Stimulated activated CD4-positive, alpha-beta T cell treated with anti-CD3 and anti-CD28 coated beads, Interleukin-12 subunit alpha, Interleukin-12 subunit beta, amount 100 ng/mL, for 4 hours (primary cell): ENCODE results near the gene PICK1.
A peak's percentile ranks its signal among the peaks of the same experiment; 100 is the strongest.
"Not testable (repeated sequence)": the region's sequence is repeated elsewhere in the genome, so short reads cannot be mapped to it uniquely, and the experiment has no call there.

ENCODE experiments used
- DNase-seq: peaks from one replicate; pipeline ENCODE4 v3.0.0-alpha.2; 2020

Gene PICK1

DNA sequence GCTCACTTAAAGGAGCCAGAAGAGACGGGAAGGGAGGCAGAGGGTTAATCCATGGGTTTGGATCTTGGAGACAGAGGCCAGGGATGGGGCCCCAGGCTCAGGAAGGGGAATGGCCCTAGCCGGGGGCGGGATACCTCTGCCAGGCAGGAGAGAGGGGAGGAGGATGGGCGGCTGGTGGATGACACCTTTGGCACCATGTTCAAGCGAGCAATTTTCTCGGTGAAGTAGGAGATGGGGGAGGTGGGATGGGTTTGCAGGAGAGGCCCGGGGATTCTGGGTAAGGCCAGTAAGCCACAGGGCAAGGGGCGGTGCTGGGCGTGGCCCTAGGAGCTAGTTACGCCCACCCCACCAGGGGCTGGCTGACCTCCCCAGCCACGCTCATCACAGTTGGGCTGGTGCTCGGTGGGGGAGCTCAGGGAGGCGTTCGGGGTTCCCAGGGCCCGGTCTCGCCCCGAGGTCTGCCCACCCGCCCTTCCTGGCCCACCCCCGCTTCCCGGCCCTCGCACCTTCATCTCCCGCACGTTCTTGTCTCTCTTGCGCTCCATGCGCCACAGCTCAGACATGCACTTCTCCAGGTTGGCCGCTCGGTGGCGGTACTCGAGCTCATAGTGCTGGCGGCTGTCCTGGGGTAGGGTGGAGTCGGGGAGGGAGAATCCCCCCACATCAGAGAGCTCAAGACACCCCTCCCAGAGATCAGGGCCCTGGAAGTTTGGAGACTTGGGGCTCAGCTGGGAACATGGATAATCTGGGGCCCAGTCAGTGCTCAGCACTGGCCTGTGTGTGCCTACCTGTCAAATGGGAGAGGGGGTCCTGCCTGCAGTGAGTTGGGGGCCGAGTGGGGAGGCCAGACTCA lies 40.6 kb downstream of the PICK1 start:
- no peak for DNase-seq

DNA sequence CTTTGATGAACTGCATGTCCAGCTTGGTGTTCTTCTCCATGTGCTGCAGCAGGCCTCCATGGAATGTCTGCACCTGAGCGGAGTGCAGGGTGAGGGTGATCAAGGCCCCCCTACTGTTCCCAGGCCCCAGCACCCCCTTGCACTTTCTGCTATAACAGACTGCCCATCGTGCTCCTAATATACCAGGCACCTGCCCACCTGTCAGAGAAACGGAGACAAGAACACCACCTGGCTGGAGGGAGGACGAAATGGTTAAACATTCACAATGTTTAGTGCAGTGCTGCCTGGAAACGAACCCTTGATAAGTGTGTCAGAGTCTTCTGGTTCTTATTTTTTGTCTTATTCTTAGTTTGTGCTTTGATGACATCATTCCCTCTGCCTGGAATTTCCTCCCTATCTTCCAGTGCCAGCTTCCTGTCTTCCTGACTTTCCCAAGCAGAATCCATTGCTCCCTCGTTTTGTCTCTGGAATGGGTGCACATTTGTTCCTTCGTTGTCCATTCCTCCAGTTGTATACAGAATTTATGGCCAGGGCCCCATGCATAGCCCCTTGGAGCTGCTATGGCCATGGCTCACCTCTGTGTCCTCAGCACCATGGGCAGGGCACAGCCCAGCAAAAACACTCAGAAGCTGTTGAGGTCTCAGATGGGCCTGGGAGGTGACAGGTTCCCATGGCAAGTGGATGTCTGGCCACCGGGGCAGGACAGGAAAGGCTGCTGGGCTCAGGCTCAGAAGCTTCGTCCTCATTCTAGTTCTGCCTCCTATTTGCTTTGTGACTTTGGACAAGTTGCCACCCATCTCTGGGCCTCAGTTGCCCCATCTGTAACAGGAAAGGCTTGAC lies 41.4 kb downstream of the PICK1 start:
- DNase-seq: no peak

DNA sequence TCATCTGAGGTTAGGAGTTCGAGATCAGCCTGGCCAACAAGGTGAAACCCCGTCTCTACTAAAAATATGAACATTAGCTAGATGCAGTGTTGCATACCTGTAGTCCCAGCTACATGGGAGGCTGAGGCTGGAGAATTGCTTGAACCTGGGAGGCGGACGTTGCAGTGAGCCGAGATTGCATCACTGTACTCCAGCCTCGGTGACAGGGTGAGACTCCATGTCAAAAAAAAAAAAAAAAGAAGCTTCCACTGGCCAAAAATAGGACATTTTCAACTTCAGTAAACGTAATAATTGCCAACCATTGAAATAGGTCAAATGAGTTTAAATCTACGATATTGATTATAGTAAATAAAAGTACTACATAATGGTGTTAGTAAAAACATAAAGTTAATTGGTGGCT lies 46.4 kb downstream of the PICK1 start:
- no peak for DNase-seq

DNA sequence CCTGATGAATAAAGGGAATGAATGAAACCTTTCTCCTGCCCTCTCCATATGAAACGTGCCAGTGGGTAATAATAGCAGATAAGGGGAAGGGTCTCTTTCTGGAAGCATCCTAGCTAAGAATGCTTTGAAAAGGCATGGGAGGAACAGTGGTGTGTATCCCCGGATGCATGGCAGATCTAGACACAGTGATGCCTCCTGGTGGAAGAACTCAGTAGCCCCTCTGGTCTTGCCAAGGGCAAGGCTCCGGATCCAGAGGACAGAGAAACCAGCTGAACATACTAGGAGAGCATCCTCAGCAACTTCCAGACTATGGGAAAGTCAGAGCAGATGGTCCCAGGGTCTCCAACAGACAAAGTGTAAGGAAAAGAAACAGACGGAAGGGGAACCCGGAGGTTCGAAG lies 46.9 kb downstream of the PICK1 start:
- DNase-seq: no peak

DNA sequence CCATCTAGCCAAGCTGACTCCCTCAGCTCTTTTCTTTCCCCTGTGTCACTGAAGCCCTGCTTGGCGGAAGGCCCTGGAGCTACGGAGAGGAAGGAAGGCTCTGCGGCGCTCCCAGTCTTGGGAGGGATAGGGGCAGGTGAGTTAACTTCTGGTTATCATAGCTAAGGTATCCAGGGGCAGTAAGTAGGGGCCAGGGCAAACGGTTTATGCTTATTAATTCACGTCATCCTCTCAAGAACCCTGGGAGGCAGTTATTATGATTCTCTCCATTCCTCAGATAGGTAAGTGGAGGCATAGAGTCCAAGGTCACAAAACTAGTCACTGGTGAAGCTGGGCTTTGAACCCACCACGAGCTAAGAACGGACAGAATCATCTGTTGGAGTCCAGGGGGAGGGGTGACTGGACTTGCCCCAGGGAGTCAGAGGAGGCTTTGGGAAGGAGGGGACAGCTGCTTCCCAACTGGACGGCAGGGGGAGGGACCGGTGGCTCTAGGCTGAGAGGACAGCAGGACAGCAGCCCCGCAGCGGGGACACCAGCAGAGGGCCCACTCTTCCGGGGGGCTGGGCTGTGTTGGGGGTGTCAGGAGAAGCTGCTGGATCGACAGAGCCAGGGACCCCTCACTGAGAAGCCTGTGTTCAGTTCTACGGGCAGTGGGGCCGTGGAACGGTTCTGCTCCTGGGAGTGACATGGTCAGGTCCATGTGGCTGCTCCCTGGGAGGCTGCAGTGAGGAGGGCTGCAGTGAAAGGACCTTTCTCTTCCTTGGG lies 49.8 kb downstream of the PICK1 start:
- no peak for DNase-seq

DNA sequence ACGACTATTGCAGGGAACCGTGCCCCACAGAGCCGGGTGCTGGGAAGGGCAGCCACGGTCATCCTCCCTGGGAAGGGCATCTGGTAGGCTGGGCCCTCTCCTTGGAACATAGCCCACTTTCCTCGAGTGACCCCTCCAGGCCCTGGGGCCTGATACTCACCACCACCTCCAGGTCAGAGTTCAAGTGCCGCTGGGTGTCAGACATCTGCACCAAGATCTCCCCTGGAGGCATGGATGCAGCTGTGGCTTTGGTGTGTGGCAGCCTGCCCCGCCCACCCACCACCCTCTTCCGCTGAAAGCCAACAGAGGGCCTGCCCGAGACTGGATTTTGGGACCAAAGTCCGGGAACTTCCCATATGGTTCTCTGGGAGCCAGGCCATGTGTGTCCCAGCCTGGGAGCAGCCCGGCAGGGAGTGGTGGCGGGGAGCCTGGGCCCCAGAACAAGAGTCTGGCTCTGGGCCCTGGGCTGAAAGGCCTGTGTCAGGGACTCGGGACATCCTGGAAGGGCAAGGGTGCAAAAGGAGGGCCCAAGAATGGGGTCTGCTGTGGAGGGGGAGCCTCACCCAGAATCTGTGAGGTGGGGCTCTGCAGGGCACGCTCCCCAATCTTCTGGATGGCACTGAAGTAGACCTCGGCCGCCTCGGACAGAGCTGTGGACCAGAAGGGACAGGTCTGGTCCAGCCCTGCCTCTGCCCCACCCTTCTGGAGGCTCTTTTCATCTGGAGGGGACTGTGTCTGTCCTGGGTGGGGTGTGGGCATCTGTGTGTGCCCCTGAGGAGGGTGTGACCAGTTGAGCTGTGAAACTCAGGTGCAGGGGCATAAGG lies 50.7 kb downstream of the PICK1 start:
- no peak for DNase-seq

DNA sequence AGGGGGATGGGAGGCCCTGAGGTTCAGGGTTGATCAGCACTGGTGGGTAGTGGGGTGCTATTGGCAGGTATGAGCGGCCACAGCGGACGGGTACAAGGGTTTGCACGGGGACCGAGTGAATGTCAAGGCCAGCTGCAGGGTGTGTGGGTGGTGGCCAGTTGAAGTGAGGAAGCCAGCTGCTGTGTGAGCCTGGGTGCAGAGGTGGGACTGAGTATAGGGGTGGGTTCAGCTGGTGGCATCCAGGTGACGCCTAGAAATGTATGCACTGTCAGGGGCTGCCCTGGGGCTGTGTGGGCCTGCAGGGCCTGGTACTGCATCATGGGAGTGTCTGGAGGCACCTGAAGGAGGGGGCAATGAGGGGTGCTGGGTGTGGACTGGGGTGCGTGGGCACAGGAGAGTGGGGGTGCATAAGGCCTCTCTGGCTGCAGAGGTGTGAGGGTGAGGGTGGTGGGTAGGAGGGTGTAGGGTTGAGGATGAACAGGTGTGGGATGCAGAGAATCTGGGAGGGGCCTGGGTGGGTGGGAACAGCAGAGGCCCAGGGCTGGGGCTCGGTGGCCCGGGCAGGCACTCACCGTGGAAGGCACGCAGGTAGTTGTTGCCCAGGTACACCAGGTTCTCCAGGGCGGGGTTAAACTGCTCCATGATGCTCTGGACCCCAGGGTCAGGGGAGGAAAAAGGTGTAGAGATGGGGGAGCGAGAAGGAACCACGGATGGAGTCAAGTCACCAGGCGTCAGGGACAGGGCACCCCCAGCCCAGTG lies 51.5 kb downstream of the PICK1 start:
- DNase-seq: no peak

DNA sequence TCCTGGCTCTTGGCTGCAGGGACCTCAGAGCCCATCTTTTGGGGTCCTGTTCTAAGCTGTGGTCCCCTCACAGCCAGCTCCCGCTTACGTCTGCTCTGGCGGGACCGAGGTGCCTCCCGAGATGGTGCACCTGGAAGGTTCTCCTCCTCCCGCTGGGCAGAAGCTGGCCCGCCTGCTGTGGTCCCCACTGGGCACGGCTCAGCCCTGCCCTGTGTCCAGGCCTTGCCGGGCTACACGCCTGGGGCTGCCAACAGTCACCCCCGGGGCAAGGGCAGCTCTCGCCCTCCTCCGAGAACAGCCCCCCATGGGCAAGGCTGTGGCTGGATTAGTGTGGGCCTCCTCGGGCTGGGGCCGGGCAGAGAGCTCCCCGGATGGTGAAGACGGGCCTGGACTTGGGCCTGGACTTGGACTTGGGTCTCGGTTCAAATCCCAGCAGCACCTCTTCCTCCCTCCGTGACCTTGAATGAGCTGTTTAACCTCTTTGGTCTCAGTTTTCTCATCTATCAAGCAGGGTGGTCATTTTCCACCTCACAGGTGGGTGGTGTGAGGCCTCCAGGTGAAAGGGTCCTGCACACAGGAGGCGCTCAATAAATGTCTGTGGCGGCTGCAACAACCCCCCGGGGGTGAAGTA lies 52.3 kb downstream of the PICK1 start:
- DNase-seq: no peak

DNA sequence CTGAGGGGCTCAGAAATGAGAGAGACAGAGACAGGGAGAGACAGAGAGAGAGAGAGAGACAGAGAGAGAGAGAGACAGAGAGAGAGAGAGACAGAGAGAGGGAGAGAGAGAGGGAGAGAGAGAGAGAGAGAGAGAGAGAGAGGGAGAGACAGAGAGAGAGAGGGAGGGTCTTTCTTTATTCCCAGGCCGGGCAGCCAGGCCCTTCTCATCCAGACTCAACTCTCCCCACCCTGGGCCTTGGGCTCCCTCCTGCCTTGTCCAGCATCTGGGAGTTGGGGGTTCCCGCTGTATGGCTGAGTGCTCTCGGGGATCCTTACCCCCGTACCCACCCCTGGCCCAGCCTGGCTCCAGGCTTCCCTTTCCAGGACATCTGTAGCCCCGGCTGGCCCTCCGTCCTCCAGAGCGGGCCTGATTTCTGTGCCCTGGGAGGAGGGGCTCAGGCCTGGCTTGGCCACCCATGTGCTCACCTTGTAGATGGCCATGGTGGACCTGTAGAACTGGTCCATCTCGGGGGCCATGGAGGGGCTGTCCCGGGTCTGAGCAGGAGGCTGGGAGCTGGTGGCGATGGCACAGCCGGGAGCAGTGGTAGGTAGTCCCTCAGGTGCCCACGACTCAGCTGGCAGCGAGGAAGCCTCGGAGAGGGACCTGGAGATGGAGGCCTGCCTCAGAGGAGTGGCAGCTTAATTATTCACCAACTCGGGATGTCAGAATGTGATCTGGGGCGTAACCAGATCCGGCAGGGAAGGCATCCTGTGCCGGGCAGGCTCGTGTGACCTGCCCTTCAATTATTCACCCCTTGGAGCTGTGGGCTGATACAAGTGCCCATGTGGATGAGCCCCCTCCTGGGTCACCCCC lies 53.0 kb downstream of the PICK1 start, which contains the start of gene BAIAP2L2:
BAIAP2L2 (minus strand) TSS at position 677 of the 855 bp plus-strand sequence; CDS start at position 518, 159 bp downstream.
- no peak for DNase-seq

DNA sequence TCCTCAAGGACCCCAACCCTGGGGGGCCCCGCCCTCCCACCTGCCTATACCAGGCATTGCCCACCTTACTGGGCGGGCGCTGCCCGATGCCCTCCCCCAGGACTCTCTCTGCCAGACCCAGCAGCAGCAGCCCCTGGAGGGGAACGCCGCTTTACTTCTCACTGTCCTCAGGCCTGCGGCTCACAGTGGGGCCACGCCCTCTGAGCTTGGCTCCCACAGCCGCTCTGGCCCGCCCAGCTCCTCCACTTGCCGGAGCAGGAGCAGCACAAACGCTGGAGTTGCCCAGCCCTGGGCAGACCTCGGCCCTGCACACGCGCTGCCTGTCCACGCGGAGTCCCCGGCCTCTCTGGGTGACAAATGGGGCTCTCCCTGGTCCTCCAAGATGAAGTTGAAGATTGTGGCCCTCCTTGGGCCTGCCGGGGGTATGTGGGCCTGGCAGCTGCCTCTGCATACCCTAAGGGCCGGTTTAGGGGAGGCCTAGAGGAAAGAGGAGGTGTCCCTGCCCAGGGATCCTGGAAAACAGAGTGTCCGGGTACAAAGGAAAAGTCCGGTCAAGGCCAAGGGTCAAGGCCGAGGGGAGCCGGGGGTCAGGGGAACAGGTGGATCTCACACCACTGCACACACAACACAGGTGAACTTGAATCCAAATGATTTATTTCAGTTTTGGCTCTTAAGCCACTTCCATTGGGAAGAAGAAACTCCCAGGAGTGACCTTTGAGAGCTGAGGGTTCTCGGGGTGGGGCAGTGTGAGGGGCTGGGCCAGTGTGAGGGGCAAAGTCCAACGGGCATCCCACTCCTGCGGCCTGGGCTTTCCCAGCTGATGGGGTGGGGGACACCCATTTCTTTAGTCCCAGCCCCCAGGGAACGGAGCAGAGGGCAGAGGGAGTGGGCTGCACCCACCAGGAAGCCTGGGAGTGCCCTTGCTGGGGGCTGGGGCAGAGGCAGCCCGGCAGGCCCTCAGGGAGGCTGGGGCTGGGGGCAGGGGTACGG lies 54.0 kb downstream of the PICK1 start:
- DNase-seq: no peak

DNA sequence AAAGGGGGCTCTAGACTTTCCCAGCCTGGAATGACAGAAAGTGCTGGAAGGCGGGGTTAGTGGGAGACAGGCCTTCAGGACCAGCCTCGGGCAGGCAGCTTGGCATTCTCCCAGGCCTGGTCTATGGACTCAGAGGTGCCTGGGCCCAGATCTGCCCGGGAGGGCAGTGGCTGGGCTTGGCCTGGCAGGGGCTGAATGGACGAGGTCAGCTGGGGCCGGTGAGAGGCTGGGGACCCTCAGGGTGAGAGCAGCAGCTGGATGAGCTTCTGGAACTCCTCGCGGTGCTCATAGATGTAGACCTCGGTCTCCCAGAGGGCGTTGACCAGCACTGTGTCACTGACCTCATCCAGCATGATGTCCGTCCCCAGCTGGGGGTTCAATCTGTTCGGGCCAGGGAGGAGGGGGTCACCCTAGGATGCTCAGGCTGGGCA lies 54.7 kb downstream of the PICK1 start:
- no peak for DNase-seq

DNA sequence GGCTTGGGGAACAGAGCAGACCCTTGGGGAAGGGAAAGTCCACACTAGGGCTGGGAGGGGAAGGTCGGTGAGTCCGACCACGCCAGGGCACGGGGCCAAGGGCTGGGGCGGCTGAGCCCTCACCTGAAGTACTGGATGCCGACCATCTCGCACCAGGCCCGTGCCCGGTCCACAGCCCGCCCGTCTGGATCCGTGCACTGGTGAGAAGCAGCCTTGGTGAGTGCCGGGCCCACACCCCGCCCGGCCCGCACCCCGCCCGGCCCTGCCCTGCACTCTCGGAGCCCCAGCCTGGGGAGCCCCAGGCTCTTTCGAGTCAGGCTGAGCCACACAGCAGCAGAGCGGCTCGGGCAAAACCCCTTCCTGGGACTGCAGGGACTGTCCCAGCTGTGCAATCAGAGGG lies 55.2 kb downstream of the PICK1 start:
- no peak for DNase-seq

DNA sequence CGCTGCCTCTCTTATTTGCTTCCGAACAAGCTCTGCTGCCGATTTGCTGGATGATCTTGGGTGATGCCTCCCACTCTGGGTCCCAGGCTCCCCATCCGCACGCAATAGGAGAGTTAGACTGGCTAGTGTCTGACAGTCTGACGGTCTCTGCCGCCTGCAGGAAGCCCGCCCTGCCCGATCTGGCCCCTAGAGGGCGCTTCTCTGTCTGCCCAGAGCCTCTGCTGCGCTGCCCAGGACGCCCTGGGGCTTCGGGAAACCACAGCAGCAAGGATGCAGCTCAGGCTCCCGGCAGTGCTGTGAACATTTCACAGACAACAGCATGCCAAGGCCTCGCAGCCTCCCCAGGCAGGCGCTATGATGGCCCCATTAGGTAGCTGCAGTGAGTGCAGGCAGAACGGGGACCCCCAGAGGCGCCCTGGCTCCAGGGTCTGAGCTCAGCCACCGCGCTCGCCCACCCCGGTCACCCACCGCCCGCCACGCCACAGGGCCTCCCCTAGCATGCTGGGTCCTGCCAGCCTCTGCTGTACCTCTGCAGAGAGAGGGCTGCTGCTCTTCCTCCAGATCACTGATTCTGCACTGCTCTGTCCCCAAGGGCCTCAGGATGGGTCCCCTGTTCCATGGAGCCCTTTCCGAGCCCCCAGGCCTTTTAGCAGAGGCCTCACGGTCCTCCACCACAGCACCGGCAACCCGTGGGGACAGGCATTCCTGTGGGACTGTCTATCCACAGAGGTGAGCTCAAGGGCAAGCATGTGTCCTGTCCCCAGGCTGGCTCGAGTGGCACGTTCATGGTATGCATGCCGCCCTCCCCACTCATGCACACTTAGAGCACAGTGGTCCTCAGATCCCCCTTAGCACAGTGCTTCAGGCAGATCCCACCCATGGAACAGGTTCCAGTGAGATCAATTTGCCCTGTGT lies 57.5 kb downstream of the PICK1 start:
- DNase-seq: peak; percentile 76

DNA sequence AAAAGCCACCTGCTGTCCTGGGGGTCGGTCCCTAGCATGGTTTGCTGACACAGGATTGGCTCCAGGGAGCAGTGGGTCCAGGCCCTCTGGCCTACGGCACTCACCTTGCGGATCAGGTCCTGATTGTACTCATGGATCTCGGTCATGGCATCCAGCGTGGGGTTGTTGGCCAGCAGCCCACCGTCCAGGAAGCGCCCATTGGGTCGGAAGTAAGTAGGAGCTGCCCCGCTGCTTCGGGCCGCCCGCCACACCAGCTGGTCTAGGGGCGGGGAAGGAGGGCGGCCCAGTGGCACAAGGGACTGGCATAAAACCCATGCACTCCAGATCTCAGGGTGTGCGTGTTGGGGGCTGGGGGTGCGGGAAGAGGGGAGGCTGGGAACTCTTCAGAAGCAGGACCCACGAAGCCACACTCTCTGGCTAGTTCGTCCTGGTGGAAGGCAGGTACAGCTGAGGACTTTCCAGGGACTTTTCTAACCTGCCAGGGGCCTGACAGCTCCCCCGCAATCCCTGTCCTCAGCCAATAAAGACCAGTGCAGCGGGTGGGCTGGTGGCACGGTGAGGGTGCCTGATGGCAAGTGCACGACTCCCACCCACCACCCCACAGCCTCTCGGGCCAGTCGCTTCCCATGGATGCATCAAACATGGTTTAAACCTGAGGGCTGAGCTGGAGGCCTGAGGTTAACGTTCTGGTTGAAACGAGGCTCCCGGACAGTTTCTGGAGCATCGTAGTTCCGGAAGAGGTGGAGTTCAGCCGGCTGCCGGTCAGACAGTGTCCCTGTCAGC lies 58.4 kb downstream of the PICK1 start:
- no peak for DNase-seq

DNA sequence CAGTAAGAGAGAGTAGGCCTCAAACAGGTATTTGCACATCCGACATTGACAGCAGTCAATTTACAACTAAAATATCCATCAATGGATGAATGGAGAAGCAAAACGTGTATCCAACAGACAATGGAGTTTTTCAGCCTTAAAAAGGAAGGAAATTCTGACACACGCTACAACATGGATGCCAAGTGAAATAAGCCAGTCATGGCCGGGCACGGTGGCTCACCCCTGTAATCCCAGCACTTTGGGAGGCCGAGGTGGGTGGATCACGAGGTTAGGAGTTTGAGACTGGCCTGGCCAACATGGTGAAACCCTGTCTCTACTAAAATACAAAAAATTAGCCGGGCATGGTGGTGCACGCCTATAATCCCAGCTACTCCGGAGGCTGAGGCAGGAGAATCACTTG lies 60.4 kb downstream of the PICK1 start:
- DNase-seq: not testable (repeated sequence)

DNA sequence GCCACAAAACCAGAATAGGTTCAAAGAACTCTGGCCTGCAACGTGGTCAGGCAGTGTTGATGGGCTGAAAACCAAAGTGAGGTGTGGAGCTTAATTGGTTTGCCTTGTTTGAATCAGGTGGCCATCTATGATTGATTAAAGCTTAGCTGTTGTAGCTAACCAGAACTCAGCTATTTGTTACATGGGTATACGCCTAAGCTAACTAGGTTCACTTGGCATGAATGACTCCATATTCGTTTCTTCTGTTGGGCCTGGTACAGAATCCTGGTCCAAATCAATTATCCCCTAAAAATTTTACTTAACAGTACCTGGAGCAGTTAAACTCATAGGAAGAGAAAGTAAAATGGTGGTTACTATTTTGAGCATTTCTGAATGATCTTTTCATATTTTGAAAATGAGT lies 61.0 kb downstream of the PICK1 start:
- DNase-seq: no peak

DNA sequence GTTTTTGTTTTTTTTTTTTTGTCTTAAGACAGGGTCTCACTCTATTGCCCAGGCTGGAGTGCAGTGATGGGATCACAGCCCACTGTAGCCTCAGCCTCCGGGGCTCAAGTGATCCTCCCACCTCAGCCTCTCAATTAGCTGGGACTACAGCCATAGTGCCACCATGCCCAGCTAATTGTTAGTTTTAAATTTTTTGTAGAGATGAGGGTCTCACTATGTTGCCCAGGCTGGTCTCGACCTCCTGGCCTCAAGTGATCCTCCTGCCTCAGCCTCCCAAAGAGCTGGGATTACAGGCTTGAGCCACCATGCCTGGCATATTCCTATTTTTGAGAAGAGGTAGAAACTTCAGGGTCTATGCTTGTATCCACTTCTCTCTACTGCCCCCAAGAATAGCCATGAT lies 61.5 kb downstream of the PICK1 start:
- DNase-seq: not testable (repeated sequence)
